ENCODE measurements around the gene RBPJ.

DNA sequence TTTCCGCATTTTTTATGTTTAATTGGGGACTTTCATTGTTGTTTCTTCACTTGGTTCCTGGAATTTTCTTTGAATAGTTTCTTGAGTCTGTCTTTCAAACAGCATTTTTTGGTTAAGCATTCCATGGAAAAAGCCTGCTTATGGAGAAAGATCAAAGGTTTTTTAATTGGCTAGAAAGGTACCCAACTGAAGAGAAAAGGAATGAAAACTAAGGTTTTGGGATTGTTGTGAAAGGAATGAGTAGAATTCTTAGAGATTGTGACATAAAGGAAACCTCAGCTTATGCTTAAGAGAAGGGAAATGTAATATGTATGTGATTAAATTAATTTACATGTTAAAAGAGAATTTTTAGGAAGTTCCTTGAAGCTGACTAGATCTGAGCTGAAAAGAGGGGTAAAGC is 86.7 kb downstream of the RBPJ start:
- TF ChIP-seq TARDBP (IDR thresholded peaks at IDR 0.05) (no peak), SP1 (IDR thresholded peaks at IDR 0.05) (no peak), SUZ12 (IDR thresholded peaks at IDR 0.05) (no peak), ZNF384 (IDR thresholded peaks at IDR 0.05) (no peak), FOXA1 (IDR thresholded peaks at IDR 0.05) (no peak), NFRKB (IDR thresholded peaks at IDR 0.05) (no peak), L3MBTL2 (conservative IDR thresholded peaks at IDR 0.05) (no peak), ARNT (IDR thresholded peaks at IDR 0.05) (no peak), LEF1 (IDR thresholded peaks at IDR 0.05; ENCODE audit: borderline replicate concordance) (no peak)
